Testis (tissue), 3 donors: ENCODE measurements around the gene WWC2. TPM values are rescaled to one million over a fixed set of nuclear protein-coding genes. Genes with fewer than 3 reads are reported as not detected.

ENCODE experiments used
- DNase-seq: peaks from one replicate; pipeline ENCODE4 v3.0.0-alpha.2; 2019
- H3K27ac ChIP-seq, 2 donors: fragments of 200-600 bp; sonication (generic); one replicate each; pipeline ENCODE4 v1.5.1; 2019
- H3K27me3 ChIP-seq: fragments of 200-600 bp; sonication (generic); one replicate; pipeline ENCODE4 v1.5.1; 2019
- H3K36me3 ChIP-seq: fragments of 200-600 bp; sonication (generic); one replicate; pipeline ENCODE4 v1.5.1; 2017; ENCODE audit warnings: low read depth; ENCODE audit errors: missing control alignments
- H3K4me1 ChIP-seq: fragments of 200-600 bp; sonication (generic); one replicate; pipeline ENCODE4 v1.5.1; 2019
- H3K4me3 ChIP-seq, 2 donors: fragments of 200-600 bp; sonication (generic); one replicate each; pipeline ENCODE4 v1.5.1; 2017 to 2019
- H3K9me3 ChIP-seq: fragments of 200-600 bp; sonication (generic); one replicate; pipeline ENCODE4 v1.5.1; 2017
- CTCF ChIP-seq, 3 experiments: fragments of 450-650 bp in 2 of 3; fragments of 200-600 bp in 1 of 3; sonication (generic) in 1 of 3; IDR thresholded peaks; one replicate each; pipeline ENCODE4 v1.5.1; 2016 to 2019; ENCODE audit warnings: antibody characterized with exemption in 3 of 3, mild to moderate bottlenecking in 2 of 3, moderate library complexity in 1 of 3
- POLR2A ChIP-seq: fragments of 450-650 bp; IDR thresholded peaks from one replicate; pipeline ENCODE4 v1.6.1; 2017; ENCODE audit warnings: antibody characterized with exemption, mild to moderate bottlenecking, moderate library complexity
- WGBS, 2 donors: methylation state at CpG; one replicate each; pipeline ENCODE4 v1.1.5; 2018; 5-methylcytosine and 5-hydroxymethylcytosine counted together
- intact Hi-C: fragments of 100-400 bp; cut with DNase I; formaldehyde crosslinking; loops from one replicate; pipeline ENCODE4 v1.15.1; 2023; ENCODE audit warnings: low total_unique reads
- polyA plus RNA-seq: library from polyadenylated mRNA; stranded (reverse); fragments of 350-450 nt; fragmentation: Illumina TruSeq; extraction: RNeasy Lipid Tissue Mini Kit (QIAGEN cat#74804); gene quantifications from one replicate; pipeline ENCODE4 v1.2.3, GENCODE V29; 2014; ENCODE audit warnings: low read depth, low replicate concordance; ENCODE audit not compliant: insufficient read depth
- total RNA-seq, 2 donors: library from RNA; depleted of rRNA; stranded (reverse); fragments of >200 nt; gene quantifications; one replicate each; pipeline ENCODE4 v1.2.3, GENCODE V29; 2016

The WWC2 gene
- total and polyA plus RNA-seq, 3 donors from 2014 or later = 34.4 to 76.7 (median 64.2) TPM

GRCh38 chr4:183284258-183284785 is 185.3 kb downstream of the WWC2 start:
- H3K4me3 ChIP-seq = no peak overlapping the region
- DNase-seq = no peak
- intact Hi-C loops = no loop called here
- TF ChIP-seq CTCF (IDR thresholded peaks at IDR 0.05) (no peak), POLR2A (no peak)
- H3K9me3 ChIP-seq = no peaks in the 10 kb centered on the region
- no peaks in the 10 kb centered on the region for H3K36me3 ChIP-seq
- no peaks in the 10 kb centered on the region for H3K27me3 ChIP-seq
- no peak overlapping the region for H3K27ac ChIP-seq
- H3K4me1 ChIP-seq = peaks cover 9% of the 10 kb centered on the region
- 86 to 87% methylated on average over 12 of the region's 12 CpGs for WGBS, 2 donors

GRCh38 chr4:183284965-183285364 is 185.9 kb downstream of the WWC2 start:
- 36 to 49% methylated on average over 4 of the region's 4 CpGs for WGBS, 2 donors
- Histone ChIP-seq H3K9me3 (no peaks in the 10 kb centered on the region), H3K36me3 (no peaks in the 10 kb centered on the region), H3K4me1 (peaks cover 9% of the 10 kb centered on the region), H3K27me3 (no peaks in the 10 kb centered on the region), H3K4me3 (no peak overlapping the region), H3K27ac (no peak overlapping the region)
- intact Hi-C loops = no loop called here
- no peak for TF ChIP-seq POLR2A
- no peak for TF ChIP-seq CTCF (IDR thresholded peaks at IDR 0.05)
- DNase-seq = no peak

- 92 to 95% methylated on average over 7 of the region's 7 CpGs for WGBS, 2 donors
- no peaks in the 10 kb centered on the region for H3K27me3 ChIP-seq
- H3K4me3 ChIP-seq = no peak overlapping the region
- intact Hi-C loops = no loop called here
- H3K9me3 ChIP-seq = no peaks in the 10 kb centered on the region
- H3K4me1 ChIP-seq = peaks cover 9% of the 10 kb centered on the region
- H3K27ac ChIP-seq = no peak overlapping the region
- TF ChIP-seq CTCF (IDR thresholded peaks at IDR 0.05) (no peak), POLR2A (no peak)
- no peak for DNase-seq
- H3K36me3 ChIP-seq = no peaks in the 10 kb centered on the region
Observed at GRCh38 chr4:183285886-183286285, 186.8 kb downstream of the WWC2 start.

GRCh38 chr4:183286590-183287308 is 187.7 kb downstream of the WWC2 start:
- no peak overlapping the region for H3K27ac ChIP-seq
- no peak overlapping the region for H3K4me3 ChIP-seq
- no peaks in the 10 kb centered on the region for H3K27me3 ChIP-seq
- WGBS, 2 donors = 91 to 95% methylated on average over 11 of the region's 11 CpGs
- TF ChIP-seq POLR2A (no peak), CTCF (IDR thresholded peaks at IDR 0.05) (no peak)
- no peak for DNase-seq
- H3K9me3 ChIP-seq = no peaks in the 10 kb centered on the region
- no peaks in the 10 kb centered on the region for H3K36me3 ChIP-seq
- intact Hi-C loops = no loop called here
- H3K4me1 ChIP-seq = peaks cover 9% of the 10 kb centered on the region

- Histone ChIP-seq H3K4me3 (no peak overlapping the region), H3K27me3 (no peaks in the 10 kb centered on the region), H3K36me3 (no peaks in the 10 kb centered on the region), H3K4me1 (peaks cover 9% of the 10 kb centered on the region), H3K9me3 (no peaks in the 10 kb centered on the region), H3K27ac (no peak overlapping the region)
- no peak for DNase-seq
- intact Hi-C loops = no loop called here
- 85 to 93% methylated on average over 2 of the region's 2 CpGs for WGBS, 2 donors
- TF ChIP-seq CTCF (IDR thresholded peaks at IDR 0.05) (no peak), POLR2A (no peak)
Observed at GRCh38 chr4:183287309-183287659, 188.2 kb downstream of the WWC2 start.
